ENCODE data around the gene STX1A.

DNA sequence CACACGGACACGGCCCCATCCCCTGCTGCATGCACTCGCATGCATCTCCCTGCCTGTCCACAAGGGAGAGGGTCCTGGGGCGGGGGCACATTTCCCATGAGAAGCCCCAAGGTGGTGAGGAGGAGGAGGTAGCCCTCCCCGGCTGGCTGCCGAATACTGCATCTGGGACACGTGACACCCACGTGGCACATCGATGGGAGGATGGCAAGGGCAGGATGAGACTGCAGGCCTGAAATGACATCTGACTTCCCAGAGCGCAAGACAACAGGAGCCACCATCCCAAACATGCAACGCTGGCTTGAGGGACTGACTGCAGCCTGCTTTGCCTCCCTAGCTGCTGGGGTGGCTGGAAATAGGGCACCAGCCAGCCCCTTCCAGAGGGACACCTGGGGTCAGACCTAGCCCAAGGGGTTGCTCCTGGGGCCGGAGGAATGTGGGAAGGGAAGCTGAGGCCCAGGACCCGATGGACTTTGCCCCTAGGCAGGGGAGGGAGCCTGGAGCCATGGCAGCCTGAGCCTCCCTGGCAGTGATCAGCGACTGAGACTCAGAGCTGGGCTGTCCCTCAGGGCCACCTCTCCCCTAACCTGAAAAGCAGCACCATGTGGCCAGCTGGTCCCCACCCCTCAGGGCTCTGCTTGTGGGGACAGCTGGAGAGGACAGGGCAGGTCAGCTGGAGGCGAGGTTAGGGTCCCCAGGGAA lies 19.9 kb downstream of the STX1A start:
- TF ChIP-seq ZNF565 (CRISPR knock-in tag; conservative IDR thresholded peaks at IDR 0.05; ENCODE audit: low read depth) (no peak), OSR1 (CRISPR knock-in tag; IDR thresholded peaks at IDR 0.05) (no peak), BACH2 (CRISPR knock-in tag; IDR thresholded peaks at IDR 0.05; ENCODE audit: borderline replicate concordance) (no peak), TCF4 (CRISPR knock-in tag; IDR thresholded peaks at IDR 0.05; ENCODE audit: borderline replicate concordance) (no peak)
- TF ChIP-seq, protein P1, sequence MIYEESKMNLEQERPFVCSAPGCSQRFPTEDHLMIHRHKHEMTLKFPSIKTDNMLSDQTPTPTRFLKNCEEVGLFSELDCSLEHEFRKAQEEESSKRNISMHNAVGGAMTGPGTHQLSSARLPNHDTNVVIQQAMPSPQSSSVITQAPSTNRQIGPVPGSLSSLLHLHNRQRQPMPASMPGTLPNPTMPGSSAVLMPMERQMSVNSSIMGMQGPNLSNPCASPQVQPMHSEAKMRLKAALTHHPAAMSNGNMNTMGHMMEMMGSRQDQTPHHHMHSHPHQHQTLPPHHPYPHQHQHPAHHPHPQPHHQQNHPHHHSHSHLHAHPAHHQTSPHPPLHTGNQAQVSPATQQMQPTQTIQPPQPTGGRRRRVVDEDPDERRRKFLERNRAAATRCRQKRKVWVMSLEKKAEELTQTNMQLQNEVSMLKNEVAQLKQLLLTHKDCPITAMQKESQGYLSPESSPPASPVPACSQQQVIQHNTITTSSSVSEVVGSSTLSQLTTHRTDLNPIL (CRISPR knock-in tag; IDR thresholded peaks at IDR 0.05; ENCODE audit: low read depth), result no peak
- TF ChIP-seq, protein P2, sequence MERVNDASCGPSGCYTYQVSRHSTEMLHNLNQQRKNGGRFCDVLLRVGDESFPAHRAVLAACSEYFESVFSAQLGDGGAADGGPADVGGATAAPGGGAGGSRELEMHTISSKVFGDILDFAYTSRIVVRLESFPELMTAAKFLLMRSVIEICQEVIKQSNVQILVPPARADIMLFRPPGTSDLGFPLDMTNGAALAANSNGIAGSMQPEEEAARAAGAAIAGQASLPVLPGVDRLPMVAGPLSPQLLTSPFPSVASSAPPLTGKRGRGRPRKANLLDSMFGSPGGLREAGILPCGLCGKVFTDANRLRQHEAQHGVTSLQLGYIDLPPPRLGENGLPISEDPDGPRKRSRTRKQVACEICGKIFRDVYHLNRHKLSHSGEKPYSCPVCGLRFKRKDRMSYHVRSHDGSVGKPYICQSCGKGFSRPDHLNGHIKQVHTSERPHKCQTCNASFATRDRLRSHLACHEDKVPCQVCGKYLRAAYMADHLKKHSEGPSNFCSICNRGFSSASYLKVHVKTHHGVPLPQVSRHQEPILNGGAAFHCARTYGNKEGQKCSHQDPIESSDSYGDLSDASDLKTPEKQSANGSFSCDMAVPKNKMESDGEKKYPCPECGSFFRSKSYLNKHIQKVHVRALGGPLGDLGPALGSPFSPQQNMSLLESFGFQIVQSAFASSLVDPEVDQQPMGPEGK (CRISPR knock-in tag; IDR thresholded peaks at IDR 0.05; ENCODE audit: borderline replicate concordance), result no peak
- TF ChIP-seq, protein P3, sequence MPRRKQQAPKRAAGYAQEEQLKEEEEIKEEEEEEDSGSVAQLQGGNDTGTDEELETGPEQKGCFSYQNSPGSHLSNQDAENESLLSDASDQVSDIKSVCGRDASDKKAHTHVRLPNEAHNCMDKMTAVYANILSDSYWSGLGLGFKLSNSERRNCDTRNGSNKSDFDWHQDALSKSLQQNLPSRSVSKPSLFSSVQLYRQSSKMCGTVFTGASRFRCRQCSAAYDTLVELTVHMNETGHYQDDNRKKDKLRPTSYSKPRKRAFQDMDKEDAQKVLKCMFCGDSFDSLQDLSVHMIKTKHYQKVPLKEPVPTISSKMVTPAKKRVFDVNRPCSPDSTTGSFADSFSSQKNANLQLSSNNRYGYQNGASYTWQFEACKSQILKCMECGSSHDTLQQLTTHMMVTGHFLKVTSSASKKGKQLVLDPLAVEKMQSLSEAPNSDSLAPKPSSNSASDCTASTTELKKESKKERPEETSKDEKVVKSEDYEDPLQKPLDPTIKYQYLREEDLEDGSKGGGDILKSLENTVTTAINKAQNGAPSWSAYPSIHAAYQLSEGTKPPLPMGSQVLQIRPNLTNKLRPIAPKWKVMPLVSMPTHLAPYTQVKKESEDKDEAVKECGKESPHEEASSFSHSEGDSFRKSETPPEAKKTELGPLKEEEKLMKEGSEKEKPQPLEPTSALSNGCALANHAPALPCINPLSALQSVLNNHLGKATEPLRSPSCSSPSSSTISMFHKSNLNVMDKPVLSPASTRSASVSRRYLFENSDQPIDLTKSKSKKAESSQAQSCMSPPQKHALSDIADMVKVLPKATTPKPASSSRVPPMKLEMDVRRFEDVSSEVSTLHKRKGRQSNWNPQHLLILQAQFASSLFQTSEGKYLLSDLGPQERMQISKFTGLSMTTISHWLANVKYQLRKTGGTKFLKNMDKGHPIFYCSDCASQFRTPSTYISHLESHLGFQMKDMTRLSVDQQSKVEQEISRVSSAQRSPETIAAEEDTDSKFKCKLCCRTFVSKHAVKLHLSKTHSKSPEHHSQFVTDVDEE (CRISPR knock-in tag; IDR thresholded peaks at IDR 0.05), result no peak
- TF ChIP-seq, protein P4, sequence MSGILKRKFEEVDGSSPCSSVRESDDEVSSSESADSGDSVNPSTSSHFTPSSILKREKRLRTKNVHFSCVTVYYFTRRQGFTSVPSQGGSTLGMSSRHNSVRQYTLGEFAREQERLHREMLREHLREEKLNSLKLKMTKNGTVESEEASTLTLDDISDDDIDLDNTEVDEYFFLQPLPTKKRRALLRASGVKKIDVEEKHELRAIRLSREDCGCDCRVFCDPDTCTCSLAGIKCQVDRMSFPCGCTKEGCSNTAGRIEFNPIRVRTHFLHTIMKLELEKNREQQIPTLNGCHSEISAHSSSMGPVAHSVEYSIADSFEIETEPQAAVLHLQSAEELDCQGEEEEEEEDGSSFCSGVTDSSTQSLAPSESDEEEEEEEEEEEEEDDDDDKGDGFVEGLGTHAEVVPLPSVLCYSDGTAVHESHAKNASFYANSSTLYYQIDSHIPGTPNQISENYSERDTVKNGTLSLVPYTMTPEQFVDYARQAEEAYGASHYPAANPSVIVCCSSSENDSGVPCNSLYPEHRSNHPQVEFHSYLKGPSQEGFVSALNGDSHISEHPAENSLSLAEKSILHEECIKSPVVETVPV (CRISPR knock-in tag; IDR thresholded peaks at IDR 0.05), result no peak

Measured in SK-N-SH treated with all-trans-retinoic acid at 6 μM for 48 hours (cell line).